ENCODE data around the gene MPHOSPH6.
A peak's percentile ranks its signal among the peaks of the same experiment; 100 is the strongest.
"Not testable (repeated sequence)": the region's sequence is repeated elsewhere in the genome, so short reads cannot be mapped to it uniquely, and the experiment has no call there.

Gene MPHOSPH6

DNA sequence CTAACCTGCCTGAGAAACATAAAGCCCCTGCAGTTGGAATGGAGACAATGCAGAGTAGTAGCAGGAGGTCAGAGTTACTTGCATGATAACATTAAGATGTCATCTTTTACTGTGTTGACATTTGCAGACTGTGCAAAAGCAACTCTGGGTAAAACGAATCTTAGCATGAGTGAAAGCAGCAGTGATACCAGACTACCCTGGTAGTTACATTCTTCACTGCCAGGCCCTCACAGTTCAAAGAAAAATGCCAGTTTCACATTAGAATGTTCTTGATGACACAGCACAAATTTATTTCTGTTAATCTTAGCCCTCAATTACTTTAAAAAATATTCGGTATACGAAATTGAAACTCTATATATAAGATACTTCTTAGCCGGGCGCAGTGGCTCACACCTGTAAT is 12.2 kb downstream of the MPHOSPH6 start:
- H3K4me3 ChIP-seq (ENCODE audit: low read length), result no peak overlapping the region
- H3K27me3 ChIP-seq (ENCODE audit: control insufficient read depth, insufficient read depth, low read length), result no peaks in the 10 kb centered on the region
- no peak overlapping the region for H3K9ac ChIP-seq (ENCODE audit: low read length)
- H3K36me3 ChIP-seq (ENCODE audit: control insufficient read depth, insufficient read depth, low read length), result peaks cover 7% of the 10 kb centered on the region
- peaks cover 2% of the 10 kb centered on the region for H3K4me1 ChIP-seq (ENCODE audit: control insufficient read depth, insufficient read depth, low read length)
- H3K9me3 ChIP-seq (ENCODE audit: control insufficient read depth, low read length), result no peaks in the 10 kb centered on the region

DNA sequence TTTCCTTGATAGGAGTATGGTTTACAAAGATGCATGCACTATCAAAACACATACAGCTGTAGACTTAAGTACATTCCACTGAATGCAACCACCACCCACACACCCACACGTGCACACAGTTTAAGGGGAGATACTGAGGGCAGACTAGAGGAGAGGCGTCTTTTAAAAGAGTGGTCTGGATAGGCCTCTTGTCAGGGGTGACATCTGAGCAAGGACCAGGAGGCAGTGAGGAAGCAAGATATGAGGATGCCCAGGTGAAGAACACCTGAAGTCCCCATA is 12.6 kb downstream of the MPHOSPH6 start:
- Histone ChIP-seq H3K9me3 (ENCODE audit: control insufficient read depth, low read length) (no peaks in the 10 kb centered on the region), H3K4me1 (ENCODE audit: control insufficient read depth, insufficient read depth, low read length) (peaks cover 5% of the 10 kb centered on the region), H3K4me3 (ENCODE audit: low read length) (no peak overlapping the region), H3K36me3 (ENCODE audit: control insufficient read depth, insufficient read depth, low read length) (peaks cover 4% of the 10 kb centered on the region), H3K27me3 (ENCODE audit: control insufficient read depth, insufficient read depth, low read length) (no peaks in the 10 kb centered on the region), H3K9ac (ENCODE audit: low read length) (no peak overlapping the region)

DNA sequence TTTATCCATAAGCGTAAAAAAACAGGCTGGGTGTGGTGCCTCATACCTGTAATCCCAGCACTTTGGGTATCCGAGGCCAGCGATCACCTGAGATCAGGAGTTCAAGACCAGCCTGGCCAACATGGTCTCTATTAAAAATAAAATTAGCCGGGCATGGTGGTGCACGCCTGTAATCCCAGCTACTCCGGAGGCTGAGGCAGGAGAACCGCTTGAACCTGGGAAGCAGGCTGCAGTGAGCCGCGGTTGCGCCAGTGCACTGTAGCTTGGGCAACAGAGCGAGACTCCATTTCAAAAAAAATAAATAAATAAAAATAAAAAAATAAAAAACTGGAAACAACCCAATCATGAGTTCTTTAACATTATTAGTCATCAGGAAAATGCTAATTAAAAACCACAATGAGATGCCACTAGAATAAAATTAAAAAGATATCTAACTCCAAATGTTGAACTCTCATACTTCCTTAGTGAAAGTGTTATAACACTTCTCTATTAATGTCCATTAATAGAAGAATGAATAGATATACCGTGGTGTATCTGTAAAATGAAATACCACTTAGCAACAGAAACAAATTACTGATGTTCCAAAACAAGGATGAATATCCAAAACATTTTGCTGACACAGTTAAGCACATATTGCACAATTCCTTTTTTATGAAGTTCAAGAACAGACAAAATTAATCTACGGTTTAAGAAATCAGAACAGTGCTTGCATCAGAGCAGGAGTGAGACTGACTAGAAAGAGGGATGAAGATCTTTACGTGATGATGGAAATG is 13.1 kb downstream of the MPHOSPH6 start:
- H3K9ac ChIP-seq (ENCODE audit: low read length), result no peak overlapping the region
- no peaks in the 10 kb centered on the region for H3K36me3 ChIP-seq (ENCODE audit: control insufficient read depth, insufficient read depth, low read length)

DNA sequence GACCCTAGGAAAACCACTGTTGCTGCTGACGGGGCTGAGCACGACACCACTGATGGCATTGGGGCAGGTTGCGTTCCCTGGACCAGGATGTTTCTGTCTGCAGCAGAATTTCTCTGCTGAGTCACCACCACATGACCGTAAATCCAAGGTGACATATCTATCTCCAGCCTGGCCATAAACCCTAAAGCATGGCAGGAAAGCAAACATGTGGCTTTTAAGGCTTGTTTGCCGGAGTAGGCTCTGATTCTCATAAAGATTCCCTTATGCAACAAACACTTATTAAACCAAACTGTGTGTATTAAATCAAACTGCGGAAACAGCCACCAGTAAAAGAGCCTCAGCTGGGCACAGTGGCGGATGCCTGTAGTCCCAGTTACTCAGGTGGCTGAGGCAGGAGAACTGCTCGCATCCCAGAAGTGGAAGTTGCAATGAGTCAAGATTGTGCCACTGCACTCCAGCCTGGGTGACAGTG is 17.3 kb downstream of the MPHOSPH6 start:
- H3K36me3 ChIP-seq (ENCODE audit: control insufficient read depth, insufficient read depth, low read length), result no peaks in the 10 kb centered on the region
- H3K4me1 ChIP-seq (ENCODE audit: control insufficient read depth, insufficient read depth, low read length), result peaks cover 5% of the 10 kb centered on the region
- H3K9me3 ChIP-seq (ENCODE audit: control insufficient read depth, low read length), result no peaks in the 10 kb centered on the region
- H3K27me3 ChIP-seq (ENCODE audit: control insufficient read depth, insufficient read depth, low read length), result no peaks in the 10 kb centered on the region
- H3K9ac ChIP-seq (ENCODE audit: low read length), result no peak overlapping the region
- H3K4me3 ChIP-seq (ENCODE audit: low read length), result no peak overlapping the region

More for the DNA sequence above, 13.1 kb downstream of the MPHOSPH6 start:
- no peaks in the 10 kb centered on the region for H3K27me3 ChIP-seq (ENCODE audit: control insufficient read depth, insufficient read depth, low read length)
- H3K4me1 ChIP-seq (ENCODE audit: control insufficient read depth, insufficient read depth, low read length), result peaks cover 5% of the 10 kb centered on the region
- no peaks in the 10 kb centered on the region for H3K9me3 ChIP-seq (ENCODE audit: control insufficient read depth, low read length)
- no peak overlapping the region for H3K4me3 ChIP-seq (ENCODE audit: low read length)

DNA sequence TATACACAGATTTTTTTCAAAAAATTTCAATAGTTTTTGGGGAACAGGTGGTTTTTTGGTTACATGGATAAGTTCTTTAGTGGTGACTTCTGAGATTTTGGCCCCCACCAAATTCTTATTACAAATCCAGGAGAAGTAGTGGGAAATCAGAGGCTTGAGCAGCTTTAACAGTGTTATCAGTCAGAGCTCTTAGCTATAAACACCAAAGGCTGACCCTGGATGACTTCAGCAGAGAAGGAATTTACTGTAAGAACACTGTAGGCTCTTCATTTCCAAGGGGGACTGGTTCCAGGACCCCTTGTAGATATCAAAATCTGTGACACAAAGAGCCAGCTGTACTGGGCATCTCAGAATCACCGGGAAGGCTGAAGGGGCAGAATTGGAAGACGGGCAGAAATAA is 17.8 kb downstream of the MPHOSPH6 start:
- Histone ChIP-seq H3K4me3 (ENCODE audit: low read length) (no peak overlapping the region), H3K9me3 (ENCODE audit: control insufficient read depth, low read length) (no peaks in the 10 kb centered on the region), H3K9ac (ENCODE audit: low read length) (no peak overlapping the region), H3K36me3 (ENCODE audit: control insufficient read depth, insufficient read depth, low read length) (no peaks in the 10 kb centered on the region), H3K27me3 (ENCODE audit: control insufficient read depth, insufficient read depth, low read length) (no peaks in the 10 kb centered on the region), H3K4me1 (ENCODE audit: control insufficient read depth, insufficient read depth, low read length) (peaks cover 5% of the 10 kb centered on the region)

DNA sequence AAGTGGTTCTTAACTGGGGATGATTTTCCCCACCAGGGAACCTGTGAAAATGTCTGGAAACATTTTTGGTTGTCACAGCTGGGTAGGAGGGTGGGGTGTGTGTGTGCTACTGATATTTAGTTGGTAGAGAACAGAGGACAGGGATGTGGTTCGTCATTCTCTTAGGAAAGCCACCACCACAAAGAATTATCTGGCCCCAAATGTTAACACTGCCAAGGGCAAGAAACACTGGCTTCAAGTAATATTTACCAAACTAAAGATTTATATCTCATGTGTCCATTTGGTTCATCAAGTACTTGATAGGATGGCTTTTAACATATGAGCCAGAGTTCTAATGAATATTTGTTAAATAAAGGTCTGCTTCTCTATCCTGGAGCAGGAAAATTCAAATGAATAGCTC is 19.5 kb downstream of the MPHOSPH6 start:
- Histone ChIP-seq H3K27me3 (ENCODE audit: control insufficient read depth, insufficient read depth, low read length) (no peaks in the 10 kb centered on the region), H3K9ac (ENCODE audit: low read length) (no peak overlapping the region), H3K4me3 (ENCODE audit: low read length) (no peak overlapping the region), H3K9me3 (ENCODE audit: control insufficient read depth, low read length) (no peaks in the 10 kb centered on the region), H3K36me3 (ENCODE audit: control insufficient read depth, insufficient read depth, low read length) (no peaks in the 10 kb centered on the region), H3K4me1 (ENCODE audit: control insufficient read depth, insufficient read depth, low read length) (peaks cover 5% of the 10 kb centered on the region)

DNA sequence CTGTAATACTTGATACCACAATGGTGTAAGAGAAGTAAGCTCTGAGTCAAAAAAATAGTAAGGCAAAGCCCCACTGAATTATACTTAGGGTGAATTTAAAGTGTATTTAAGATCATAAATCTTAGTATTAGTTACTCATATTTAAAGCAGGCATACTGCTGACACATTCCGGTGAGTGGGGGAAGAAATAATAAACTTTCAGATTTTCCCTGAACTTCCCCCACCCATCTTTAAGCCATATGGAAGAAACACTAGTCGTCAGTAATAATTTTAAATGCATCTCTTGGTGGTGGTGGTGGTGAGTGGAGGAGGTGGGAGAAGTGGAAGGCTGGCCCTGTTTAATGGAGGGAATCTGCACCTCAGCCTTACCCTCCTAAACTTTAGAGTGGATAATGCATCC is 20.5 kb downstream of the MPHOSPH6 start:
- Histone ChIP-seq H3K9ac (ENCODE audit: low read length) (no peak overlapping the region), H3K4me3 (ENCODE audit: low read length) (no peak overlapping the region), H3K36me3 (ENCODE audit: control insufficient read depth, insufficient read depth, low read length) (no peaks in the 10 kb centered on the region)

DNA sequence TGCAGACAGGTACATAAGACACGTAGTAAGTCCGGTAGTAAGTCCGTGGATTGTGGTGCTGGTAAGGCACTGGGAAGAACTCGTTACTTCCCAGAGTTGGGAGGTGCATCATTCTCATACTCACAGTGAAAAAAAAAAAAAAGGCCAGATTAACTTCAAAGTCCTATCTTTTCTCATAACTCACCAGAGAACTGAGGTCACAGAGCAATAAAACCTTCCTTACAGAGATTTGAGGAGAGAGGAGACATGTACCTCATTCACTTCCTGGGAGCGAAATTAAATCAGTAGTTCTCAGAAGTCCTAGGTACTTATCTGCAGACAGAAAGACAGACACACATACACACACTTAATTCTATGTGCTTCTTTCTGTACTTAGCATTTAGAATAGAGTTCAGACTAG is 22.5 kb downstream of the MPHOSPH6 start:
- no peak overlapping the region for H3K9ac ChIP-seq (ENCODE audit: low read length)
- H3K27me3 ChIP-seq (ENCODE audit: control insufficient read depth, insufficient read depth, low read length), result no peaks in the 10 kb centered on the region

More for the DNA sequence above, 20.5 kb downstream of the MPHOSPH6 start:
- Histone ChIP-seq H3K9me3 (ENCODE audit: control insufficient read depth, low read length) (no peaks in the 10 kb centered on the region), H3K4me1 (ENCODE audit: control insufficient read depth, insufficient read depth, low read length) (peaks cover 5% of the 10 kb centered on the region), H3K27me3 (ENCODE audit: control insufficient read depth, insufficient read depth, low read length) (no peaks in the 10 kb centered on the region)

DNA sequence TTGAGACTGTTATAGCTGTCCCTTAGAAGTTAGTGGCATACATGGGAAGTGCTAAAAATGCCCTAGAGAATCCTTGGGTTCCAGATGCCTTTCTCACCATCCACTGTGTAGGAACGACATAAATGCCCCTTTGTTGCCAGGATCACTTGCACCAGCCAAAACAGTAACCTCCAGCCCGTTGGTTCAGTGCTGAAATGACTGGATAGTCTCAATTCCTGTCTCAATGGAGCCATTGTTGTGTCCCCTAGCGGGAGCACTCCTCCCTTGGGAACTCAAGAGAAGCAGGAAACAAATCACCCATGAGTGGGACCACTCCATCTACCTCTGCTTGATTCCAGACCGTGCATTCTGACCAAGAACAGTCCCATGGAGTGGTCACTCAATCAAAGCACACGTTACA is 23.1 kb downstream of the MPHOSPH6 start:
- H3K4me1 ChIP-seq (ENCODE audit: control insufficient read depth, insufficient read depth, low read length), result no peaks in the 10 kb centered on the region
- no peak overlapping the region for H3K4me3 ChIP-seq (ENCODE audit: low read length)
- no peaks in the 10 kb centered on the region for H3K9me3 ChIP-seq (ENCODE audit: control insufficient read depth, low read length)
- no peaks in the 10 kb centered on the region for H3K36me3 ChIP-seq (ENCODE audit: control insufficient read depth, insufficient read depth, low read length)
- no peak overlapping the region for H3K9ac ChIP-seq (ENCODE audit: low read length)
- H3K27me3 ChIP-seq (ENCODE audit: control insufficient read depth, insufficient read depth, low read length), result no peaks in the 10 kb centered on the region

More for the DNA sequence above, 22.5 kb downstream of the MPHOSPH6 start:
- H3K4me3 ChIP-seq (ENCODE audit: low read length), result no peak overlapping the region
- no peaks in the 10 kb centered on the region for H3K9me3 ChIP-seq (ENCODE audit: control insufficient read depth, low read length)
- no peaks in the 10 kb centered on the region for H3K36me3 ChIP-seq (ENCODE audit: control insufficient read depth, insufficient read depth, low read length)
- H3K4me1 ChIP-seq (ENCODE audit: control insufficient read depth, insufficient read depth, low read length), result peaks cover under 1% of the 10 kb centered on the region

DNA sequence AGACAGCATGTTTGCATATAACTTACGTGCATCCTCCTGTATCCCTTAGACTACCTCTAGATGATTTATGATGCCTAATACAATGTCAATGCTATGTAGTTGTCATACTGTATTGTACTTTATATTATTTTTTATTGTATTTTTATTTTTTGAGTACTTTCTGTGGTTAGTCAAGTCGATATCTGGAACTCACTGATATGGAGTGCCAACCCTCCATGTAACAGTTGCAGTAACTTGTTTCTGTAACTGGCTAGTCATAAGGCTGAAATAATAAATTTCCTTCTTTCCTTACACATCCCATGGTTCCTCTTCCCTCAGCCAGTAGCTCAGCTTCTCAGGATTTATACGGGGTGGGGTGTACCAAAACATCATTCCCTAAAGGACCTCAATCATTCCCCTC is 23.5 kb downstream of the MPHOSPH6 start:
- no peak overlapping the region for H3K4me3 ChIP-seq (ENCODE audit: low read length)
- H3K9me3 ChIP-seq (ENCODE audit: control insufficient read depth, low read length), result no peaks in the 10 kb centered on the region
- no peaks in the 10 kb centered on the region for H3K4me1 ChIP-seq (ENCODE audit: control insufficient read depth, insufficient read depth, low read length)
- H3K36me3 ChIP-seq (ENCODE audit: control insufficient read depth, insufficient read depth, low read length), result no peaks in the 10 kb centered on the region
- H3K9ac ChIP-seq (ENCODE audit: low read length), result no peak overlapping the region
- no peaks in the 10 kb centered on the region for H3K27me3 ChIP-seq (ENCODE audit: control insufficient read depth, insufficient read depth, low read length)

DNA sequence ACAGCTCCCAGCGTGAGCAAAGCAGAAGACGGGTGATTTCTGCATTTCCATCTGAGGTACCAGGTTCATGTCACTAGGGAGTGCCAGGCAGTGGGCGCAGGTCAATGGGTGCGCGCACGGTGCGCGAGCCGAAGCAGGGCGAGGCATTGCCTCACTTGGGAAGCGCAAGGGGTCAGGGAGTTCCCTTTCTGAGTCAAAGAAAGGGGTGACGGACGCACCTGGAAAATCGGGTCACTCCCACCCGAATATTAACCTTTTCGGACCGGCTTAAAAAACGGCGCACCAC is 30.8 kb downstream of the MPHOSPH6 start:
- not testable (repeated sequence) for H3K4me3 ChIP-seq (ENCODE audit: low read length); H3K9me3 ChIP-seq (ENCODE audit: control insufficient read depth, low read length); H3K36me3 ChIP-seq (ENCODE audit: control insufficient read depth, insufficient read depth, low read length); H3K4me1 ChIP-seq (ENCODE audit: control insufficient read depth, insufficient read depth, low read length); H3K27me3 ChIP-seq (ENCODE audit: control insufficient read depth, insufficient read depth, low read length)
- H3K9ac ChIP-seq (ENCODE audit: low read length), result peak overlapping the region; percentile 64

DNA sequence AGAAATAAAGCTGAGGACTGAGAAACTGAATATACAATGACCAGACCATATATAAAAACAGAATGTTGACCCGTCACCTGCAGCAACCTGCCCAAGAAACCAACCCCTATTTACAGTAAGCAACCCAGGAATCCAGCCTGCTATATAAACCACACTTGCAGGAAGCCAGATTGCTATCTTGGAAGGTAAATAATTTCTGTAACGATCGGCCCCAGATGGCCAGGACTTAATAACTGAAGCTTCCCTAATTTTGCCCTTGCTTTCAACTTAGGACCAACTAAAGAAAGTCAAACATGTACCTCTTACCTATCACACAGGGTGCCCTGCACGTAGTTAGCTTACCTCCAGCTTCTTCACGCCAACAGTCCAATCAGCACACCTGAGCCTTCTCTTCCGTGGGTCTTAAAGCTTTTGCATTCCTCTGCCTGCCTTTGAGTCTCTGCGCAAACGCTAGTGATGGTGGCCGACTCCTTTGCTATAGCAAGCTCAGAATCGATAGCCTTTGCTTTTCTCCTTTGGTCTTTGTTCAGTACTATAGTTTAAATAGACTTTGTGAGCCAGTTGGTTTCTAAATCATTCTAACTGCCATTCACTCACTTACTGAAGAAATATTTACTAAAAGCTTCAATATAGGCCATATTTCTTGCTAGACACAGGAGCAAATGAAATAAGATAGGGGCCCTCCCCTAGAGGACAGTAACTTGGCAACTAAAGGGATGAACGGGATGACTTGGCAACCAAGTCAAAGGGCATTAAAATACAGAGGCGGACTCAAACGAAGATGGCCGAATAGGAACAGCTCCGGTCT is 31.3 kb downstream of the MPHOSPH6 start:
- Histone ChIP-seq H3K27me3 (ENCODE audit: control insufficient read depth, insufficient read depth, low read length) (no peaks in the 10 kb centered on the region), H3K9ac (ENCODE audit: low read length) (peak overlapping the region; percentile 64), H3K4me3 (ENCODE audit: low read length) (peak overlapping the region; percentile 32), H3K4me1 (ENCODE audit: control insufficient read depth, insufficient read depth, low read length) (peaks cover 9% of the 10 kb centered on the region), H3K9me3 (ENCODE audit: control insufficient read depth, low read length) (no peaks in the 10 kb centered on the region), H3K36me3 (ENCODE audit: control insufficient read depth, insufficient read depth, low read length) (no peaks in the 10 kb centered on the region)

Data from mucosa of stomach (tissue), 1 donor.